K562 (cell line): ENCODE results near the gene AWAT1.

Source experiments
- GTF2A2 ChIP-seq: IDR thresholded peaks from 2 replicates; pipeline ENCODE4 v1.6.1; 2016; ENCODE audit warnings: mild to moderate bottlenecking, missing genetic modification characterization, missing compliant biosample characterization
- MAZ ChIP-seq, 2 experiments: fragments of 450-650 bp in 1 of 2; sonication (generic) in 1 of 2; formaldehyde crosslinking; IDR thresholded peaks in 1 of 2; conservative IDR thresholded peaks in 1 of 2; 2 replicates each; pipeline versions ENCODE4 v1.4.0 to v1.5.0; 2020; ENCODE audit warnings: mild to moderate bottlenecking in 1 of 2, missing genetic modification reagents in 1 of 2
- NRF1 ChIP-seq, 2 experiments: fragments of 450-650 bp; IDR thresholded peaks in 1 of 2; conservative IDR thresholded peaks in 1 of 2; 2 replicates each; pipeline ENCODE4 v1.6.1; 2014; ENCODE audit warnings: mild to moderate bottlenecking in 2 of 2
- TF ChIP-seq, protein P1 (sequence below), 3 experiments: IDR thresholded peaks in 2 of 3; conservative IDR thresholded peaks in 1 of 3; 2 replicates each; pipeline ENCODE4 v1.5.1; 2011 to 2012; ENCODE audit warnings: low read length in 3 of 3, mild to moderate bottlenecking in 3 of 3, control low read depth in 2 of 3, improper control_type of control experiment in 1 of 3, inconsistent platforms in 1 of 3, low read depth in 1 of 3, mixed read lengths in 1 of 3, moderate library complexity in 1 of 3; ENCODE audit not compliant: insufficient read depth in 2 of 3

DNA sequence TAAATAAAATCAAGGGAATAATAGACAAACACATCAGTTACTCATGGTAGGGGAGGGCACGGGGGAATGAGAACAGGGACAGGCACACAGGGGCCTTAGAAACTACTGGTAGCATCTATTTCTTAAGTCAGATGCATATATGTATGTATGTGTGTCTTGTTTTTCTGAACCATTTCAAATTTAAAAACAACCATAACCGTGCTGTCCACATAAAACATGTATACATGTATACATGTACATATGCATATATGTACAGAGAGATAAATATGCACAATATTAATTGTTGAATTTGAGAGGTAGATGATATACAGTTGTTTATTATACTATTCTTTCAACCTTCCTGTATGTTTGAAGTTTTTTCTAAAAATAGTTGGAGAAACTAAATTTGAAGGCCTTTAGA lies 7.8 kb upstream of the AWAT1 start:
- TF ChIP-seq, protein P1, sequence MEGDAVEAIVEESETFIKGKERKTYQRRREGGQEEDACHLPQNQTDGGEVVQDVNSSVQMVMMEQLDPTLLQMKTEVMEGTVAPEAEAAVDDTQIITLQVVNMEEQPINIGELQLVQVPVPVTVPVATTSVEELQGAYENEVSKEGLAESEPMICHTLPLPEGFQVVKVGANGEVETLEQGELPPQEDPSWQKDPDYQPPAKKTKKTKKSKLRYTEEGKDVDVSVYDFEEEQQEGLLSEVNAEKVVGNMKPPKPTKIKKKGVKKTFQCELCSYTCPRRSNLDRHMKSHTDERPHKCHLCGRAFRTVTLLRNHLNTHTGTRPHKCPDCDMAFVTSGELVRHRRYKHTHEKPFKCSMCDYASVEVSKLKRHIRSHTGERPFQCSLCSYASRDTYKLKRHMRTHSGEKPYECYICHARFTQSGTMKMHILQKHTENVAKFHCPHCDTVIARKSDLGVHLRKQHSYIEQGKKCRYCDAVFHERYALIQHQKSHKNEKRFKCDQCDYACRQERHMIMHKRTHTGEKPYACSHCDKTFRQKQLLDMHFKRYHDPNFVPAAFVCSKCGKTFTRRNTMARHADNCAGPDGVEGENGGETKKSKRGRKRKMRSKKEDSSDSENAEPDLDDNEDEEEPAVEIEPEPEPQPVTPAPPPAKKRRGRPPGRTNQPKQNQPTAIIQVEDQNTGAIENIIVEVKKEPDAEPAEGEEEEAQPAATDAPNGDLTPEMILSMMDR (IDR thresholded peaks at IDR 0.05 in 2 of 3, conservative IDR thresholded peaks at IDR 0.05 in 1 of 3; ENCODE audit: insufficient read depth in 2 of 3, low read depth in 1 of 3, low read length in 3 of 3): no peak
- TF ChIP-seq MAZ (CRISPR knock-in tag; conservative IDR thresholded peaks at IDR 0.05 in 1 of 2, IDR thresholded peaks at IDR 0.05 in 1 of 2) (no peak), GTF2A2 (tag) (no peak), NRF1 (conservative IDR thresholded peaks at IDR 0.05 in 1 of 2, IDR thresholded peaks at IDR 0.05 in 1 of 2) (no peak)
